22Rv1 (cell line): ENCODE data around the gene TAF1L.

ENCODE experiments used
- H3K27ac ChIP-seq: fragments of 450-650 bp; 2 replicates; pipeline ENCODE4 v1.5.1; 2017
- CTCF ChIP-seq: fragments of 450-650 bp; IDR thresholded peaks from 2 replicates; pipeline ENCODE4 v1.5.1; 2017; ENCODE audit warnings: mild to moderate bottlenecking
- ZFX ChIP-seq: fragments of 450-650 bp; IDR thresholded peaks from 2 replicates; pipeline ENCODE4 v1.6.1; 2017; ENCODE audit warnings: antibody characterized with exemption, borderline replicate concordance

The TAF1L gene

DNA sequence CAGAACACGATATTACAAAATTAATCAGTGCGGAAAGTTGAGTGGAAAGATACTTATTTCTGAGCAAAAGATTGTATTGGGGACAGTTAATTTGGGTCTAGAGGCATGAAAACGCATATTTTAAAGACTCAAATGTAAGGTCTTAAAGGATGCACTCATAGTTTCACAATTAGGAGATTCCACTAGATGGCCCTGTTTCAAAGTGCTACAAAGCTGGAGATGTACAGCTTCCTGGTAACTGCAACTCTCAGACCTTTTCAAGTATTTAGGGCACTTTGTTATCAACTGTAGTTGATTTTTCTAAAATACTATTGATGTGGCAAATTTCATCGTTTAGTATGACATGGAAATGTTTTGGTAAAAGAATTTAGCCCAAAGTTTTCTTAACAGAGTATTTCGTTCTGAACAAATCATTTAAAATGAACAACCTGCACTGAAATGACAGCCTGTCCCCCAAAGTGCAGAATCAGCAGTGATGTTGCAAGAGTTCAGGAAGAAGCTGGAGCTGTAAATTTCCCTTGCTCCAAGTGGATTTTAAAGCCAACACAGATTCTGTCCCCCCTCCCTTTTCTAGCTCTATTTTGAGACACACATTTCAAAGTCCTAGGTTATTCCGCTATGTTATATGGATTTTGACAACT, 46.3 kb downstream of the TAF1L start:
- no peak overlapping the region for H3K27ac ChIP-seq
- TF ChIP-seq CTCF, result peak; percentile 88
- no peak for TF ChIP-seq ZFX

GRCh38 chr9:32587901-32588300, 47.6 kb downstream of the TAF1L start:
- TF ChIP-seq ZFX (no peak), CTCF (no peak)
- H3K27ac ChIP-seq, result no peak overlapping the region

DNA sequence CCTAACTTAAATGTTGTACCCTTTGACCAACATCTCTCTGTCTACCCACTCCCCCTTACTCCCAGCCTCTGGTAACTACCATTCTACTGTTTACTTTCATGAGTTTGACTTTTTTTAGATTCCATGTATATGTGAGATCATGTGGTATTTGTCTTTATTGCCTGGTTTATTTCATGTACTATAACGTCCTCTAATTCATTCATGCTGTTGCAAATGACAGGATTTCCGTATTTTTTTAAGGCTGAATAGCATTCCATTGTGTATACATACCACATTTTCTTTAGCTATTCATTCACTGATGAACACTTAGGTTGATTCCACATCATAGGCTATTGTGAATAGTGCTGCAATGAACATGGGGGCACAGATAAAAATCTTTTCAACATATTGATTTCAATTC, 50.7 kb downstream of the TAF1L start:
- H3K27ac ChIP-seq, result no peak overlapping the region
- TF ChIP-seq CTCF, result no peak
- no peak for TF ChIP-seq ZFX

DNA sequence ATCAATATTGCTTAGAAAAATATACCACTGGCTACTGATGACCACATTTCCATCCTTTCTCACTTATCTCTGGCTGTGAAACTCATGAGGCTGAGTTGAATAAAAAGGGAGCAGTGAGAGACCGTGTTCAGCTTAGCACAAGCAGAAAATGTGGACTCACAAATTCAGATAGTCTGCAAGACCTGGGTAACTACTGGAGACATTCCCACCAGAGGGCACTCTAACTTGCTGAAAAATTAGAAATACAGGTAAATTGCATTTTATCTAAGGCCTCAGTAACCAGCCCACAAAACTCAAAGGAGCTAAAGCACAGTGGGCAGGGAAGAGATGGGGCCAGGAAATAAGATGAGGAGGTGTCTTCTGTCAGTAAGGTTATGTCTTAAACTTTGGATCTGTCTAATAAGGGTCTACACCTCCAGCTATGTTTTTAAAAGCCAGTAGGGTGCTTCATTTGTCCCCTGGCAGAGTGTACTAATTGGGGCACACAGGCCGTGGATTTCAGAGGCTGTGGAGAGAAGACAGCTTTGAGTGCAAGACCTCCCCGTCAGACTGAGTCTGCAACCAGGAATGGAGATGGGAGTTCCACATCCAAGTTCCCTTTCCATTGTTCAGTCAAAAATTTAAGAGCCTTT, 53.8 kb downstream of the TAF1L start:
- TF ChIP-seq ZFX, result no peak
- peak; percentile 86 for TF ChIP-seq CTCF
- no peak overlapping the region for H3K27ac ChIP-seq

DNA sequence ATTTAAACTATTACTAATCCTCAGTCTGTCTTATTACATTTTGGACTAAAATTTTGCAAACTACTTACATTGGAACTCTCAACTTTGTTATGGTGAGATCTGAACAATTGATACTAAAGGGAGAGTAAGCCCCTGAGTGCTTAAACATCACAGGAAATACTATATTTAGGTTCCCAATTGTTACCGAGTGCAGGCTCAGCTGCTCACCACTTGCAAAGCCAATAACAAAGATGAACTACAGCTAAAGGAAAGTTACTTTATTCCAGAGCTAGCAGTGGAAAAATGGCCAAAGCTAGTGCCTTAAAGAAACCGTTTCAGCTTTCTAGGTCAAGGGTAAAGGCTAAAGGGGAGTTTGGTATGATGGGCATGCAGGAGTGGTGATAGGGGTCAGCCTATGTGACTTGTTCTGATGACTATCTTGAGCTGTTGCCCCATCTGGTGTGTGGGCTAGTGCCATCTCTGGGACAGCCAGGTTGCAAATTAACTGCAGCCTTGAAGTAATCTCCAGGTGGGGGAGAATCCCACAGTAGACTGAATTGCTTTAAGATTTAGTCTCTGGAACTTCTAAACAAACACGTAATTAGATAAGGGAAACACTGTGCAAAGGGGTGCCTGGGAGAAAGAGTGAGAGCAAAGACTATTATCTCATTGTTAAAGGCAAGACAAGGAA, 54.7 kb downstream of the TAF1L start:
- no peak overlapping the region for H3K27ac ChIP-seq

GRCh38 chr9:32579706-32580331, 55.6 kb downstream of the TAF1L start:
- TF ChIP-seq ZFX (no peak), CTCF (peak; percentile 99)
- no peak overlapping the region for H3K27ac ChIP-seq

More for the DNA sequence above, 54.7 kb downstream of the TAF1L start:
- TF ChIP-seq CTCF (no peak), ZFX (no peak)
